ENCODE data around the gene FBXL17.

Gene FBXL17

DNA sequence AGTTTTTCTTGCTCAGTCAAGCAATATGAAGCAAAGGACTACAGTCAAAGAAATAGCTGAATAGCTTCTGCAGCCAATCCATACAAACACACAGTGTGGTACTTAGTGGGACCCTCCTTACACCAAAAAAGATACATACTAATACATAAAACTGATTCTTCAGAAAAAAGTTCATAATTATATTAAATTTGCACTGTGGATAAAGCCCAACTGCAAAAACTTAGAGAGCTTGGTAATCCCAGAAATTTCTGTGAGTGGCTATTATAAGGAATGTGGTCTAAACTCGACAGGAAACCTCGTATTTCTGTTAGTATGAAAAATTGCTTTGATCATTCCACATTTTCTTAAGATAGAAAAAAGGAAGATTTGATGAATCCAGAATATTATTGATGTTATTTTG lies 245.4 kb downstream of the FBXL17 start:
- DNase-seq (ENCODE audit: low read depth): no peak
- H3K4me3 ChIP-seq (ENCODE audit: low read depth, low read length): no peak overlapping the region
- TF ChIP-seq, protein P1, sequence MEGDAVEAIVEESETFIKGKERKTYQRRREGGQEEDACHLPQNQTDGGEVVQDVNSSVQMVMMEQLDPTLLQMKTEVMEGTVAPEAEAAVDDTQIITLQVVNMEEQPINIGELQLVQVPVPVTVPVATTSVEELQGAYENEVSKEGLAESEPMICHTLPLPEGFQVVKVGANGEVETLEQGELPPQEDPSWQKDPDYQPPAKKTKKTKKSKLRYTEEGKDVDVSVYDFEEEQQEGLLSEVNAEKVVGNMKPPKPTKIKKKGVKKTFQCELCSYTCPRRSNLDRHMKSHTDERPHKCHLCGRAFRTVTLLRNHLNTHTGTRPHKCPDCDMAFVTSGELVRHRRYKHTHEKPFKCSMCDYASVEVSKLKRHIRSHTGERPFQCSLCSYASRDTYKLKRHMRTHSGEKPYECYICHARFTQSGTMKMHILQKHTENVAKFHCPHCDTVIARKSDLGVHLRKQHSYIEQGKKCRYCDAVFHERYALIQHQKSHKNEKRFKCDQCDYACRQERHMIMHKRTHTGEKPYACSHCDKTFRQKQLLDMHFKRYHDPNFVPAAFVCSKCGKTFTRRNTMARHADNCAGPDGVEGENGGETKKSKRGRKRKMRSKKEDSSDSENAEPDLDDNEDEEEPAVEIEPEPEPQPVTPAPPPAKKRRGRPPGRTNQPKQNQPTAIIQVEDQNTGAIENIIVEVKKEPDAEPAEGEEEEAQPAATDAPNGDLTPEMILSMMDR (IDR thresholded peaks at IDR 0.05; ENCODE audit: control insufficient read depth, extremely low read depth, insufficient read depth): no peak

GRCh38 chr5:108129129-108129528 lies 252.8 kb downstream of the FBXL17 start:
- TF ChIP-seq, protein P1 (IDR thresholded peaks at IDR 0.05; ENCODE audit: control insufficient read depth, extremely low read depth, insufficient read depth): no peak
- no peak for DNase-seq (ENCODE audit: low read depth)
- H3K4me3 ChIP-seq (ENCODE audit: low read depth, low read length): no peak overlapping the region

DNA sequence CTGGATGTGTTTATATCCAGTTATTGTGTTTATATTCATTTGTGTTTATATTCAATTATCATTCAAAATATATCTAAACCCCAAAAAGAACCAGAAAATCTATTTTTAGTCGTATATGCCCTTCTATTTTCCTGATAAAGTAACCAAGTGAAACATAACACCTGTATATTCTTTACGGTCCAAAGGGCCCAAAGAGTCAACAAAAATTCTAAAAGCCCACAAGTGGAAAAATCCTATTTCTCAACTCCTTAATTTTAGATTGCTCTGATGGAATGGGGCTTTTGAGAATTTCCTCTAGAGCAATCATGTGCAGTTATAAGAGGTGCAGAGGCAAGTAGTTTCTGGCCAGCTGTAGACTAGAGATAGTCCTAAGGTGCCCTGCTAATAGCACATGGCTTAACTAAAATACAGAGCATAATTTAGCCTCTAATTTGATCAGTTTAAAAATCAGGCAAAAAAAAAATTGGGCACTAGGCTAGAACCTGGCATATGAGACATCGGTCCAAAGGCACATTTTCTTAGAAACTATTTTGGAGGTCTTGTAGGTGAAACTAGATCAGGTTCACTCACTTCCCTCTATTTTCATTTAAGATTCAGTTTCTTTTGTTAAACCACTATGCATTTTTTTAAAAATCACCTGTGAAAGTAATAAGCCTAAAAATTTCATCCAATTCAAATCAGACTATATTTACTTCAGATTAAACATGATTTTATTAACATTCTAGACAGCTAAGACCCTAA lies 256.0 kb downstream of the FBXL17 start:
- DNase-seq (ENCODE audit: low read depth): no peak
- no peak overlapping the region for H3K4me3 ChIP-seq (ENCODE audit: low read depth, low read length)
- TF ChIP-seq, protein P1 (IDR thresholded peaks at IDR 0.05; ENCODE audit: control insufficient read depth, extremely low read depth, insufficient read depth): no peak

- peak; percentile 92 for DNase-seq (ENCODE audit: low read depth)
- H3K4me3 ChIP-seq (ENCODE audit: low read depth, low read length): no peak overlapping the region
- TF ChIP-seq, protein P1 (IDR thresholded peaks at IDR 0.05; ENCODE audit: control insufficient read depth, extremely low read depth, insufficient read depth): no peak
Measured at GRCh38 chr5:108124596-108124995, 257.3 kb downstream of the FBXL17 start.

GRCh38 chr5:108122702-108123101 lies 259.2 kb downstream of the FBXL17 start:
- no peak overlapping the region for H3K4me3 ChIP-seq (ENCODE audit: low read depth, low read length)
- TF ChIP-seq, protein P1 (IDR thresholded peaks at IDR 0.05; ENCODE audit: control insufficient read depth, extremely low read depth, insufficient read depth): no peak
- DNase-seq (ENCODE audit: low read depth): no peak

GRCh38 chr5:108118813-108119514 lies 262.9 kb downstream of the FBXL17 start:
- no peak for DNase-seq (ENCODE audit: low read depth)
- no peak overlapping the region for H3K4me3 ChIP-seq (ENCODE audit: low read depth, low read length)
- TF ChIP-seq, protein P1 (IDR thresholded peaks at IDR 0.05; ENCODE audit: control insufficient read depth, extremely low read depth, insufficient read depth): no peak
